SK-N-SH (cell line): ENCODE data around the gene SCYL1. TPM values are rescaled to one million over a fixed set of nuclear protein-coding genes. Genes with fewer than 3 reads are reported as not detected.
A peak's percentile ranks its signal among the peaks of the same experiment; 100 is the strongest.

Experiments
- CTCF ChIA-PET: fragments of 300-600, 350-600 bp; formaldehyde crosslinking; extraction: SDS; loops from one replicate; lab custom pipeline; 2021; lab: Yijun Ruan, JAX
- POLR2A ChIA-PET: fragments of 350-600 bp; sonication (Branson Sonifier 250); formaldehyde crosslinking; extraction: SDS; loops from one replicate; lab custom pipeline; 2020; ENCODE audit warnings: antibody characterized with exemption, inconsistent platforms; lab: Yijun Ruan, JAX
- DNase-seq: peaks from one replicate; pipeline ENCODE4 v3.0.0; 2012
- H2AFZ ChIP-seq: fragments of 200-600 bp; sonication (generic); 2 replicates; pipeline ENCODE4 v1.8.1; 2016; ENCODE audit warnings: antibody characterized with exemption, mild to moderate bottlenecking, low read depth
- H3F3A ChIP-seq: fragments of 200-600 bp; sonication (generic); replicated peaks from 2 replicates; pipeline ENCODE3; 2016; ENCODE audit warnings: antibody characterized with exemption, mild to moderate bottlenecking; ENCODE audit not compliant: insufficient read depth
- H3K27ac ChIP-seq, 2 experiments: fragments of 200-500 bp in 1 of 2; fragments of 200-600 bp in 1 of 2; sonication (Bioruptor generic) in 1 of 2; sonication (generic), shearing (Covaris generic) in 1 of 2; 2 replicates each; pipeline versions ENCODE4 v1.5.1 to v1.6.1; 2014 to 2016; ENCODE audit warnings: low read depth in 2 of 2, inconsistent platforms in 1 of 2, low read length in 1 of 2, mild to moderate bottlenecking in 1 of 2, mixed read lengths in 1 of 2
- H3K27me3 ChIP-seq: fragments of 200-600 bp; sonication (generic), shearing (Covaris generic); 2 replicates; pipeline ENCODE4 v1.6.1; 2016; ENCODE audit warnings: mixed run types; ENCODE audit not compliant: insufficient read depth
- H3K36me3 ChIP-seq, 2 experiments: fragments of 200-500 bp in 1 of 2; fragments of 200-600 bp in 1 of 2; sonication (Bioruptor generic) in 1 of 2; sonication (generic) in 1 of 2; replicated peaks in 1 of 2; 2 replicates each; pipeline versions ENCODE3 to v1.5.1; 2014 to 2016; ENCODE audit warnings: low read length in 1 of 2, mild to moderate bottlenecking in 1 of 2; ENCODE audit not compliant: insufficient read depth in 2 of 2, control insufficient read depth in 1 of 2
- H3K4me1 ChIP-seq, 2 experiments: fragments of 200-500 bp in 1 of 2; fragments of 200-600 bp in 1 of 2; sonication (Bioruptor generic) in 1 of 2; sonication (generic), shearing (Covaris generic) in 1 of 2; 2 replicates each; pipeline versions ENCODE4 v1.5.1 to v1.6.1; 2014 to 2016; ENCODE audit warnings: low read depth in 1 of 2, low read length in 1 of 2, mixed run types in 1 of 2; ENCODE audit not compliant: insufficient read depth in 2 of 2, control insufficient read depth in 1 of 2
- H3K4me2 ChIP-seq: fragments of 200-600 bp; sonication (generic), shearing (Covaris generic); 2 replicates; pipeline ENCODE4 v1.6.1; 2017; ENCODE audit warnings: mixed run types
- H3K4me3 ChIP-seq, 2 experiments: fragments of 200-500 bp in 1 of 2; fragments of 200-600 bp in 1 of 2; sonication (Bioruptor generic) in 1 of 2; sonication (generic), shearing (Covaris generic) in 1 of 2; 2 replicates each; pipeline versions ENCODE4 v1.5.1 to v1.8.1; 2014 to 2016; ENCODE audit warnings: low read depth in 2 of 2, inconsistent platforms in 1 of 2, low read length in 1 of 2, mild to moderate bottlenecking in 1 of 2, mixed read lengths in 1 of 2, moderate library complexity in 1 of 2
- H3K79me2 ChIP-seq: fragments of 200-600 bp; sonication (generic); 2 replicates; pipeline ENCODE4 v1.8.1; 2017; ENCODE audit warnings: mild to moderate bottlenecking; ENCODE audit not compliant: insufficient read depth
- H3K9ac ChIP-seq: fragments of 200-600 bp; sonication (generic); 2 replicates; pipeline ENCODE4 v1.6.1; 2017; ENCODE audit warnings: mixed run types
- H3K9me2 ChIP-seq: fragments of 200-600 bp; sonication (generic); 2 replicates; pipeline ENCODE4 v1.6.1; 2017; ENCODE audit warnings: mixed run types
- H3K9me3 ChIP-seq: fragments of 200-600 bp; sonication (generic); 2 replicates; pipeline ENCODE4 v1.6.1; 2017; ENCODE audit warnings: mixed run types, mild to moderate bottlenecking, moderate library complexity
- H4K20me1 ChIP-seq: fragments of 200-600 bp; sonication (generic); 2 replicates; pipeline ENCODE4 v1.6.1; 2017; ENCODE audit warnings: mild to moderate bottlenecking, mixed run types; ENCODE audit not compliant: insufficient read depth
- JUND ChIP-seq: IDR thresholded peaks from 2 replicates; pipeline ENCODE4 v1.4.0; 2012
- RFX5 ChIP-seq: IDR thresholded peaks from 2 replicates; pipeline ENCODE4 v1.6.1; 2012; ENCODE audit warnings: mild to moderate bottlenecking, improper control_type of control experiment, low read length
- TAF1 ChIP-seq: IDR thresholded peaks from 2 replicates; pipeline ENCODE4 v1.6.1; 2012; ENCODE audit warnings: low read depth, mild to moderate bottlenecking, low read length, moderate library complexity, borderline replicate concordance
- WGBS: methylation state at CpG from one replicate; pipeline ENCODE4 v1.1.6; 2017; ENCODE audit warnings: low lambda C conversion rate; 5-methylcytosine and 5-hydroxymethylcytosine counted together
- polyA plus RNA-seq, 3 experiments: library from polyadenylated mRNA; depleted of rRNA; stranded (reverse); fragments of >200 nt; gene quantifications; 2 replicates each; pipeline ENCODE4 v1.2.3, GENCODE V29; 2012
- small RNA-seq, 7 experiments: library from RNA; depleted of rRNA; stranded (forward); fragments of <200 nt; gene quantifications; one replicate each; pipeline ENCODE3, GENCODE V24; 2012
- TF ChIP-seq, protein P1 (sequence below): IDR thresholded peaks from 2 replicates; pipeline ENCODE4 v1.4.0; 2012; ENCODE audit warnings: low read depth, borderline replicate concordance

The SCYL1 gene
- polyA plus RNA-seq, 1 of the 3 experiments (the other 2 are of a cell fraction), result 79.9 TPM

DNA sequence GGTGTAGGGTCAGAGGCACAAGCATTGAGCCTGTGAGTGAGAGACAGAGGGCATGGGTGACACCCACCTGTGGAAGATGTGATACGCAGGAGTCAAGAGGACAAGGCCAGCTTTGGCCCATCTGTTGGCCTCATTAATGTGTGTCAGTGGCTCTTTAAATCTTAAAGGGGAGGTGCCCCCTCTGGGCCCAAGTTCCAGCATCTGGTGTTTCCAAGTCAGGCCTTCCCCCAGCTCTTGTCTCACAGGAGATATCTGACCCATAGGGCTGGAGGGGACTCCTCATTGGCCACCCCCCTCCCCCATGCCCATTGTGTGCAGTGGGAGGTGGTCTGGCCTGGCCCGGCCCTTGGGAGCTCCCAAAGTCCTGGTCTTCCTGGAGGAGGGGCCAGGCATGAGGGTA lies 61.8 kb downstream of the SCYL1 start:
- Histone ChIP-seq H3K4me1 (peaks cover 0 to 7% of the 10 kb centered on the region in 2 experiments; a peak in 1 of 4 replicates), H3K9me3 (no peaks in the 10 kb centered on the region), H3K9me2 (no peaks in the 10 kb centered on the region), H3F3A (peaks cover 20% of the 10 kb centered on the region), H2AFZ (no peak overlapping the region), H4K20me1 (0 out of 2 replicates have a peak, but pooled peaks cover 3% of the 10 kb centered on the region), H3K4me2 (no peak overlapping the region), H3K27ac (peak overlapping the region in 1 of 2 experiments; percentile 56; a peak in 1 of 4 replicates), H3K36me3 (peaks cover 0 to 21% of the 10 kb centered on the region in 2 experiments), H3K4me3 (no peak overlapping the region), H3K27me3 (no peaks in the 10 kb centered on the region), H3K9ac (no peak overlapping the region), H3K79me2 (no peaks in the 10 kb centered on the region)
- CTCF ChIA-PET, result interaction anchor here (0.9 to 12.8 kb wide), 4 partner anchors 9 to 46 kb away, joined by 3 to 216 read pairs (median 64); partner anchors contain the start of genes EHBP1L1, FAM89B and MAP3K11
- peak; percentile 75 for DNase-seq
- POLR2A ChIA-PET, result interaction anchor here (1.1 kb wide), 1 partner anchor 10 kb away, joined by 7 read pairs; the partner anchor contains the start of gene EHBP1L1
- WGBS, result 86% methylated on average over 1 of the region's 2 CpGs
- TF ChIP-seq RFX5 (peak; percentile 76), JUND (no peak), TAF1 (no peak)
- TF ChIP-seq, protein P1, sequence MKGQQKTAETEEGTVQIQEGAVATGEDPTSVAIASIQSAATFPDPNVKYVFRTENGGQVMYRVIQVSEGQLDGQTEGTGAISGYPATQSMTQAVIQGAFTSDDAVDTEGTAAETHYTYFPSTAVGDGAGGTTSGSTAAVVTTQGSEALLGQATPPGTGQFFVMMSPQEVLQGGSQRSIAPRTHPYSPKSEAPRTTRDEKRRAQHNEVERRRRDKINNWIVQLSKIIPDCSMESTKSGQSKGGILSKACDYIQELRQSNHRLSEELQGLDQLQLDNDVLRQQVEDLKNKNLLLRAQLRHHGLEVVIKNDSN, result no peak

Small RNA genes within 50 kb of the gene (small RNA-seq; reads per million reads assigned to genes)
- gene AP001362.1 (0 reads per million in 7 experiments), gene RF01684 (0 reads per million in 7 experiments)

Other genes with a start within 250 kb of the SCYL1 start
- gene CDC42EP2, start 210.2 kb upstream of the SCYL1 start, polyA plus RNA-seq (2012; rRNA removed), result 5.1 and 8.1 TPM in 2 replicates
- 29.6 and 44.9 TPM in 2 replicates for gene DPF2, start 191.2 kb upstream of the SCYL1 start, polyA plus RNA-seq (2012; rRNA removed)
- gene TIGD3, start 170.3 kb upstream of the SCYL1 start, polyA plus RNA-seq (2012; rRNA removed), result 0.34 and 0.41 TPM in 2 replicates
- gene SLC25A45, start 142.4 kb upstream of the SCYL1 start, polyA plus RNA-seq (2012; rRNA removed), result 3.1 and 3.6 TPM in 2 replicates
- 17.4 and 19.0 TPM in 2 replicates for gene FRMD8, start 138.4 kb upstream of the SCYL1 start, polyA plus RNA-seq (2012; rRNA removed)
- gene NEAT1, start 102.3 kb upstream of the SCYL1 start, polyA plus RNA-seq (2012; rRNA removed), result 435 and 479 TPM in 2 replicates
- gene MALAT1, start 26.0 kb upstream of the SCYL1 start, polyA plus RNA-seq (2012; rRNA removed), result 285 and 510 TPM in 2 replicates
- 92.1 and 167 TPM in 2 replicates for gene LTBP3, start 33.3 kb downstream of the SCYL1 start, polyA plus RNA-seq (2012; rRNA removed)
- 62.5 and 78.1 TPM in 2 replicates for gene ZNRD2, start 45.4 kb downstream of the SCYL1 start, polyA plus RNA-seq (2012; rRNA removed)
- gene FAM89B, start 47.5 kb downstream of the SCYL1 start, polyA plus RNA-seq (2012; rRNA removed), result 61.3 and 65.3 TPM in 2 replicates
- 35.1 and 48.7 TPM in 2 replicates for gene EHBP1L1, start 51.0 kb downstream of the SCYL1 start, polyA plus RNA-seq (2012; rRNA removed)
- 0.34 and 0.58 TPM in 2 replicates for gene KCNK7, start 70.7 kb downstream of the SCYL1 start, polyA plus RNA-seq (2012; rRNA removed)
- gene MAP3K11, start 89.1 kb downstream of the SCYL1 start, polyA plus RNA-seq (2012; rRNA removed), result 28.9 and 31.1 TPM in 2 replicates
- gene PCNX3, start 90.7 kb downstream of the SCYL1 start, polyA plus RNA-seq (2012; rRNA removed), result 23.8 and 33.7 TPM in 2 replicates
- gene SIPA1, start 113.0 kb downstream of the SCYL1 start, polyA plus RNA-seq (2012; rRNA removed), result 15.1 and 18.7 TPM in 2 replicates
- gene RELA, start 137.8 kb downstream of the SCYL1 start, polyA plus RNA-seq (2012; rRNA removed), result 28.1 and 49.5 TPM in 2 replicates
- 44.5 and 51.9 TPM in 2 replicates for gene KAT5, start 187.2 kb downstream of the SCYL1 start, polyA plus RNA-seq (2012; rRNA removed)
- gene RNASEH2C, start 195.7 kb downstream of the SCYL1 start, polyA plus RNA-seq (2012; rRNA removed), result 43.9 and 50.9 TPM in 2 replicates